A673 (cell line): ENCODE measurements around the gene SIRPD. TPM values are rescaled to one million over a fixed set of nuclear protein-coding genes. Genes with fewer than 3 reads are reported as not detected.
A peak's percentile ranks its signal among the peaks of the same experiment; 100 is the strongest.

Experiments used
- BruUV-seq: library from RNA; stranded (reverse); fragments of 400-500 nt; replicated peaks from 2 replicates; lab custom pipeline; 2021; lab: Mats Ljungman, UMichigan
- CTCF ChIA-PET: fragments of 300-600 bp; sonication (Branson Sonifier 250); formaldehyde crosslinking; loops from one replicate; lab custom pipeline; 2022; ENCODE audit warnings: antibody characterized with exemption; lab: Charles Lee
- POLR2A ChIA-PET: fragments of 300-600 bp; sonication (Branson Sonifier 250); formaldehyde crosslinking; loops from one replicate; lab custom pipeline; 2022; ENCODE audit warnings: antibody characterized with exemption; ENCODE audit not compliant: low non-redundant PET; lab: Charles Lee
- DNase-seq: peaks from one replicate; pipeline ENCODE4 v3.0.0-alpha.2; 2015; ENCODE audit warnings: low spot score
- H3K27ac ChIP-seq: fragments of 200-600 bp; sonication (generic); 2 replicates; pipeline ENCODE4 v1.5.1; 2016; ENCODE audit warnings: mixed run types, low read depth, mild to moderate bottlenecking, mixed read lengths, antibody characterized with exemption, low read length; ENCODE audit not compliant: poor library complexity, severe bottlenecking
- H3K27me3 ChIP-seq: fragments of 200-600 bp; sonication (generic); replicated peaks from 2 replicates; pipeline ENCODE4 v1.6.1; 2017; ENCODE audit warnings: mixed run types, low read depth, mild to moderate bottlenecking, mixed read lengths, antibody characterized with exemption, low read length; ENCODE audit not compliant: insufficient read depth, poor library complexity
- H3K36me3 ChIP-seq: fragments of 200-600 bp; sonication (generic); 2 replicates; pipeline ENCODE4 v1.6.1; 2016; ENCODE audit warnings: mixed run types, mild to moderate bottlenecking, mixed read lengths, antibody characterized with exemption, low read length; ENCODE audit not compliant: insufficient read depth, poor library complexity, severe bottlenecking
- H3K4me1 ChIP-seq: fragments of 200-600 bp; sonication (generic); 2 replicates; pipeline ENCODE4 v1.6.1; 2017; ENCODE audit warnings: mixed run types, mild to moderate bottlenecking, mixed read lengths, antibody characterized with exemption, low read length; ENCODE audit not compliant: insufficient read depth, poor library complexity, severe bottlenecking
- H3K4me3 ChIP-seq: fragments of 200-600 bp; sonication (generic); 2 replicates; pipeline ENCODE4 v1.5.1; 2016; ENCODE audit warnings: low read depth, mixed run types, mild to moderate bottlenecking, mixed read lengths, low read length; ENCODE audit not compliant: poor library complexity, severe bottlenecking
- H3K9me3 ChIP-seq: fragments of 200-600 bp; sonication (generic); 2 replicates; pipeline ENCODE4 v1.6.1; 2016; ENCODE audit warnings: mixed run types, low read depth, mild to moderate bottlenecking, mixed read lengths, antibody characterized with exemption, low read length; ENCODE audit not compliant: poor library complexity, severe bottlenecking
- EZH2 ChIP-seq: fragments of 200-600 bp; sonication (generic); IDR thresholded peaks from 2 replicates; pipeline ENCODE4 v1.6.1; 2017; ENCODE audit warnings: borderline replicate concordance, low read depth, mild to moderate bottlenecking, mixed read lengths, antibody characterized with exemption, low read length; ENCODE audit not compliant: poor library complexity, severe bottlenecking
- intact Hi-C: fragments of 100-400 bp; cut with micrococcal nuclease; formaldehyde crosslinking; loops from one replicate; pipeline ENCODE4 v1.10.0; 2022; ENCODE audit not compliant: unreplicated experiment
- total RNA-seq: library from RNA; stranded (reverse); gene quantifications from 2 replicates; pipeline ENCODE4 v1.2.3, GENCODE V29; 2021
- TF ChIP-seq, protein P1 (sequence below): fragments of 300-800, 200-600 bp; sonication (generic); conservative IDR thresholded peaks from 2 replicates; pipeline ENCODE4 v1.5.1; 2017; ENCODE audit warnings: low read depth, mild to moderate bottlenecking, antibody characterized with exemption, low read length, moderate library complexity, mixed read lengths

SIRPD gene
- total RNA-seq, 1 experiment from 2014 or later, result not detected

DNA sequence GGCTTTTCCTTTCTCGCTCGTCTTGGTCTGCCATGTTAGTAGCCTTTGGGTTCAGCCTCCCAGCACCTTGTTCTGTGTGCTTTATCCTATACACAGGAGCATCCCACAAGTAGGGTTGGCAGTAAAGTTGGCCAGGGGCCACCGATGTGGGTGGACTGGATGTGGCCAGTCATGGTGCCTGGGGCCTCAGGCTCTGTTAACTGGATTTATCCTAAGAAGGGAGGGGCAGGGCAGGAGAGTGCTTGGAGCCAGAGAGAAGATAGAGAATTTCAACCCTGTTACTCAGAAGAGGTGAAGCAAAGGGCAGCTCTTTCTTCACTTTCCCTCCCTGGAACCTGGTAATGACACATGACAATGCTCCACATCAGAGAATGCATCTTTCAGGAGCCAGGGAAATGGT is 52.1 kb downstream of the SIRPD start:
- Histone ChIP-seq H3K9me3 (no peaks in the 10 kb centered on the region), H3K27ac (no peak overlapping the region), H3K4me1 (no peaks in the 10 kb centered on the region), H3K27me3 (peaks cover under 1% of the 10 kb centered on the region), H3K4me3 (no peak overlapping the region), H3K36me3 (no peaks in the 10 kb centered on the region)
- no peak for DNase-seq
- BruUV-seq, result no TSS peak
- intact Hi-C loops, result loop anchor here (5.0 kb wide), 1 partner anchor 272 kb away; no protein-coding TSS in a partner anchor
- ChIA-PET CTCF (no interaction called here), POLR2A (no interaction called here)
- TF ChIP-seq, protein P1, sequence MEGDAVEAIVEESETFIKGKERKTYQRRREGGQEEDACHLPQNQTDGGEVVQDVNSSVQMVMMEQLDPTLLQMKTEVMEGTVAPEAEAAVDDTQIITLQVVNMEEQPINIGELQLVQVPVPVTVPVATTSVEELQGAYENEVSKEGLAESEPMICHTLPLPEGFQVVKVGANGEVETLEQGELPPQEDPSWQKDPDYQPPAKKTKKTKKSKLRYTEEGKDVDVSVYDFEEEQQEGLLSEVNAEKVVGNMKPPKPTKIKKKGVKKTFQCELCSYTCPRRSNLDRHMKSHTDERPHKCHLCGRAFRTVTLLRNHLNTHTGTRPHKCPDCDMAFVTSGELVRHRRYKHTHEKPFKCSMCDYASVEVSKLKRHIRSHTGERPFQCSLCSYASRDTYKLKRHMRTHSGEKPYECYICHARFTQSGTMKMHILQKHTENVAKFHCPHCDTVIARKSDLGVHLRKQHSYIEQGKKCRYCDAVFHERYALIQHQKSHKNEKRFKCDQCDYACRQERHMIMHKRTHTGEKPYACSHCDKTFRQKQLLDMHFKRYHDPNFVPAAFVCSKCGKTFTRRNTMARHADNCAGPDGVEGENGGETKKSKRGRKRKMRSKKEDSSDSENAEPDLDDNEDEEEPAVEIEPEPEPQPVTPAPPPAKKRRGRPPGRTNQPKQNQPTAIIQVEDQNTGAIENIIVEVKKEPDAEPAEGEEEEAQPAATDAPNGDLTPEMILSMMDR, result no peak
- TF ChIP-seq EZH2, result no peak

- Histone ChIP-seq H3K27me3 (no peaks in the 10 kb centered on the region), H3K4me1 (no peaks in the 10 kb centered on the region), H3K36me3 (no peaks in the 10 kb centered on the region), H3K4me3 (no peak overlapping the region), H3K27ac (no peak overlapping the region), H3K9me3 (no peaks in the 10 kb centered on the region)
- peak; percentile 93 for DNase-seq
- intact Hi-C loops, result loop anchor here (2.0 to 5.0 kb wide), 2 partner anchors 29 to 81 kb away; no protein-coding TSS in a partner anchor
- no TSS peak for BruUV-seq
- TF ChIP-seq, protein P1, result peak; percentile 100
- TF ChIP-seq EZH2, result no peak
- ChIA-PET POLR2A (interaction anchor here (0.5 kb wide), 1 partner anchor 101 kb away, joined by 3 read pairs; no protein-coding TSS in a partner anchor), CTCF (interaction anchor here (0.6 to 1.5 kb wide), 18 partner anchors 9 to 299 kb away, joined by 3 to 16 read pairs (median 4); partner anchors contain the start of genes NSFL1C, SDCBP2 and SIRPB2)
Measured at GRCh38 chr20:1503564-1504227, 53.8 kb downstream of the SIRPD start.

GRCh38 chr20:1500496-1500895 is 57.0 kb downstream of the SIRPD start:
- intact Hi-C loops, result loop anchor here (5.0 kb wide), 1 partner anchor 78 kb away; no protein-coding TSS in a partner anchor
- H3K36me3 ChIP-seq, result no peaks in the 10 kb centered on the region
- no peak overlapping the region for H3K4me3 ChIP-seq
- TF ChIP-seq EZH2, result no peak
- TF ChIP-seq, protein P1, result no peak
- CTCF ChIA-PET, result no interaction called here
- H3K9me3 ChIP-seq, result no peaks in the 10 kb centered on the region
- no peaks in the 10 kb centered on the region for H3K27me3 ChIP-seq
- no peak overlapping the region for H3K27ac ChIP-seq
- DNase-seq, result no peak
- POLR2A ChIA-PET, result no interaction called here
- no peaks in the 10 kb centered on the region for H3K4me1 ChIP-seq
- BruUV-seq, result no TSS peak
